NCI-H2029 treated with DMSO at 0.1 percent for 48 hours (cell line): ENCODE data around the gene REX1BD.
"Not testable (repeated sequence)": the region's sequence is repeated elsewhere in the genome, so short reads cannot be mapped to it uniquely, and the experiment has no call there.

Experiments
- DNase-seq: peaks from one replicate; lab custom pipeline; 2025; lab: John Stamatoyannopoulos, UW

The REX1BD gene

DNA sequence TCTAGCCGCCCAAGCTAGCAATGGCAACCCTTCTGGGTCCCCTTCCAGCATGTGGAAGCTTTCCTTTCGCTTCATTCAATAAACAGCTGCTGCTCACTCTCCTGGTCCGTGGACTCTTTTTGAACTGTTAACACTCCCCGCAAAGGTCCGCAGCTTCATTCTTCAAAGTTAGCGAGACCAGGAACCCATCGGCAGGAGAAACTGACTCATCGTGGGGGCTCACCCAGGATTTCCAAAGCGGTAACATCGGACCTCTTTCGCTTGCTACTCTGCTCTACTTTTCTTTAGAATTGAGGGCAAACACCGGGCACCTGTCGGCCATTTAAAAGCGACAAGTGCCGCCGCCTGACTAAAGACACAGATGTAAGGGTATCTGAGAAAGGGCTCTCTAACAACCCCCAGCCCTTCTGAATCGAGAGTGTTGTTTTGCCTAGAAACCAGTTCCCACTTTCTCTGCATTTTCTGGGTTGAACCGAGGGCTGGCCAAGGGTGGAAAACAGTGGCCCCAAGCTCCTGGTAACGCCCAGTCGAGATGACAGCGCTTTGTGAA lies 11.2 kb upstream of the REX1BD start:
- no peak for DNase-seq

DNA sequence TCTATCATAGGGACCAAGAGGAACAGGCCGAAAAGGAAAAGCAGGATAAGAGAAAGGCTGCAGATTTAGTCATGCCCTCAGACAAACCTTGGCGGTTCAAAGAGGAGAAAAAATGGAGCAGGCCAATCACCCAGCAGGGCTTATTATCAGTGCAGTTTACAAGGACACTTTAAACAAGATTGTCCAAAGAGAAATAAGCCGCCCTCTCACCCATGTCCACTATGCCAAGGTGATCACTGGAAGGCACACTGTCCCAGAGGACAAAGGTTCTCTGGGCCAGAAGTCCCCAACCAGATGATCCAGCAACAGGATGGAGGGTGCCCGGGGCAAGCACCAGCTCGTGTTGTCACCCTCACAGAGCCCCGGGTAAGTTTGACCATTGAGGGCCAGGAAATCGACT lies 8.3 kb upstream of the REX1BD start:
- no peak for DNase-seq

DNA sequence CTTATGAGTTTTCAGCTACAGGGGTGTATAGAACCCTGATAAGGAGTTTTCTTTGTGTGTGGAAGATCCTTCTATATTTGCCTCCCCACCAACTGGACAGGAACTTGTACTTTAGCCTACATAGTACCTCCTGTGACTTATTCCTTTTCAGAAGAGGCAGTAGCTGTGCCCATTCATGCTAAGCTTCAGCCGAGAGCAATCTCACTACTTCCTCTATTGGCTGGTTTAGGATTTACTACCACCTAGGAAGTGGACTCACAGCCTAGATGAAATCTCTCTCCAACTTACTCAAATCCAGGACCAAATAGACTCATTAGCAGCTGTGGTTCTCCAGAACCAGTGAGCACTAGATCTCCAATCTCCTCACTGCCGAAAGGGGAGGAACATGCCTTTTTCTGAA lies 2.3 kb upstream of the REX1BD start:
- DNase-seq: no peak

DNA sequence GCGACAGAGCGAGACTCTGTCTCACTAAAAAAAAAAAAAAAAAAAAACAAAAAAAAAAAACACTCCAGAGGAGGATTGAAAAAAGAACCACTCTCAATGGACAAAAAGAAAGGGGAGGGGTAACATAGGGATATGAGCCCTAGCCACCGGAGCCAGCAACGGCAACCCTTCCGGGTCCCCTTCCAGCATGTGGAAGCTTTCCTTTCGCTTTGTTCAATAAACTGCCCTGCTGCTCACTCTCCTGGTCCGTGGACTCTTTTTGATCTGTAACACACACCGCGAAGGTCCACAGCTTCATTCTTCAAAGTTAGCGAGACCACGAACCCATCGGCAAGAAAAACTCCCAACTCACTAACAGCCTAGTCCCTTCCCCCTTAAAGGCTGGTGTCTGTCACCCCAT lies 1.0 kb upstream of the REX1BD start:
- DNase-seq: peak; percentile 18

DNA sequence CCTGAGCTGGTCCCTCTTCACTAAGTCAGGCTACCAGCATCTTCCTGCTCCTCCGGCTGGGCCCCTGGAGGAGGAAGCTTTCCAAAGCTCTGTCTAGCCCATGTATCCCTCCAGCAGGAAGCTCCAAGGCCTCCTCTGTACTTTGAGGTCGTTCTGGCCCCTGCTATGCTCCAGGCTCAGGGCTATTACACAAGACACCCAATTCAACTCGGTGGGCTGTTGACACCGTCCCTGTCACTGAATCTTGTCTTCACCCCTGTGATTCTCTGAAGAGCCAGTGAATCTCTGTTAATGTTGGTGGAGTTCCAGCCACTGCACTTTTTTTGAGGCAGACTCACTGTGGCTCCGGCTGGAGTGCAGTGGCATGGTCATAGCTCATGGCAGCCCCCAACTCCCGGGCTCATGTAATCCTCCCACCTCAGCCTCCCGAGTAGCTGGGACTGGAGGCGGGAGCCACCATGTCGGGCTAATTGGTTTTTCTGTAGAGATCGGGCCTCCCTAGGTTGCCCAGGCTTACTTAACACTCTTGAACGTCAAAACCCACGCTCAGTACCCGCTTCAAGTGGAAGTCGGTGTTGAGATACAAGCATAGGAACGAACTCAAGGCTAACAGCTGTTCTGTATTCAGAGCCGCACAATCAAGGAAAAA lies 512 bp upstream of the REX1BD start:
- no peak for DNase-seq

- peak; percentile 57 for DNase-seq
These were observed 1.0 kb downstream of the REX1BD start for GRCh38 chr19:18589380-18590272.

DNA sequence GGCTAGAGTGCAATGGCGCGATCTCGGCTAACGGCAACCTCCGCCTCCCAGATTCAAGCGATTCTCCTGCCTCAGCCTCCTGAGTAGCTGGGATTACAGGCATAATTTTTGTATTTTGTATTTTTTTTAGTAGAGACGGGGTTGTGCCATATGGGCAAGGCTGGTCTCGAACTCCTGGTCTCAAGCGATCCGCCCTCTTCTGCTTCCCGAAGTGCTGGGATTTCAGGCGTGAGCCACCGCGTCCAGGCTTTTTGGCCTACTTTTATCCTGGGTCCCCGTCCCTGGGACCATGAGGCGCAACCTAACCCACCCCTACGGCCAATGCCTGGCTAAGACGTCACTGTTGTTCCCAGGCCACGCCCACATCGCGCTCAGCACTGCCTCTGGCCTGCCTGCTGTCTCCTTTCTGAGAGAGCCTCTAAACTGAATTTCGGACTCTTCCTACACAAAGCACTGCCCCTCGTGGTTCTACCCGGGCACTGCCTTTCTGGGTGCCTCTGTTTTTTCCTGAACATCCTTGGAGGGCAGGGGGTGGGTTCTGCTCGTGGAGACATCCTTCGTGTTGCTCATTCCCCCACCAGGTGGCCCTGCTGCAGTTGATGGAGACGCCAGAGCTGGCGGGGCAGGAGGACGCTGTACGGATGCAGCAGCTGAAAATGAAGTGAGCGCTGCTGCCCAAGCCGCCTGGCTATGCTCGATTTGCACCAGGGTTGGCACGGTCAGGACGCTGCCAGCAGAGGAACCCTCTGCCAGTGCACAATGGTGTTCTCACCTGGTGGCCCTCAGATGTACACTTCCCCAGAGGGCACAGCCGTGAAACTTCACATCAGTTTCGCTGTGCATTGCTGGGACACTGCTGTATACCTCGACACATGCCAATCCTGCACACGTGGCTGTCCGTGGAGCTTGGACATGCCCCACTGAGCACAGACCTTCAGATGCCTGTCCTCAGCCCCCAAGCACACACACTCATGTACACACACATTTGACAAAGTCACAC lies 2.0 kb downstream of the REX1BD start:
- peak; percentile 91 for DNase-seq

DNA sequence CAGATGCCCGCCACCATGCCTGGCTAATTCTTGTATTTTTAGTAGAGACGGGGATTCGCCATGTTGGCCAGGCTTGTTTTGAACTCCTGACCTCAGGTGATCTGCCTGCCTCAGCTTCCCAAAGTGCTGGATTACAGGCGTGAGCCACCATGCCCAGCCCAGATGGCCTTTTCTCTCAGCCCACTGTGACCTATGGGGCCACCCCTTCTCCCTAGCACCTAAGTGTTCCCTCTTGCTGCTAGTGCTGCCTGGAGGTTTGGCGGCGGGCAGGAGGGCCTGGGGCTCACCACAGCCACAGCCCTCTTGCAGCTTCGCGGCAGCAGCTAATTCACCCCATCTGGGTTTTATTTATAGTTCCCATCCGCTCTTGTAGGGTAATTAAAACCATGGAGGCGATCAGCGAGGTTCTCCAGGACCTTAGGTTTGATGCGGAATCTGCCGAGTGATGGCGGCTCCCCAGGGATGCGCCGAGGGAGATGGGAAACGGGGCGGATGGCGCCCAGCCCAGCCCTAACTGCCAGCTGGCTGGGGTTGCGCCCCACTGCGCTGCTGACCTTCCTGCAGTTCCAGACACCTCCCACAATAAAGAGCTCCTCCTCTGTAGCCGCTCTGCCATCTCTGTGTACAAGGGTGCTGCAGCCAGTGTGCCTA lies 3.3 kb downstream of the REX1BD start:
- DNase-seq: no peak

DNA sequence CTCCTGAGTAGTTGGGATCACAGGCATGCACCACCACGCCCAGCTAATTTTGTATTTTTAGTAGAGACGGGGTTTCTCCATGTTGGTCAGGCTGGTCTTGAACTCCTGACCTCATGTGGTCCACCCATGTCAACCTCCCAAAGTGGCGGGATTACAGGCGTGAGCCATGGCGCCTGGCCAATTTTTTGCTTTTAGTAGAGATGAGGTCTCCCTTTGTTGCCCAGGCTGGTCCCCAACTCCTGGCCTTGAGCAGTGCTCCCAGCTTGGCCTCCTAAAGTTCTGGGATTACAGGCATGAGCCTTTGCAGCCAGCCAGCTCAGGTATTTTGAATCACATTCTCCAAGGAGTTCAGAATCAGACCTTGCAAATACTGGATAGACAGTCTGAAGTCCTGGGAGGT lies 4.1 kb downstream of the REX1BD start:
- not testable (repeated sequence) for DNase-seq

DNA sequence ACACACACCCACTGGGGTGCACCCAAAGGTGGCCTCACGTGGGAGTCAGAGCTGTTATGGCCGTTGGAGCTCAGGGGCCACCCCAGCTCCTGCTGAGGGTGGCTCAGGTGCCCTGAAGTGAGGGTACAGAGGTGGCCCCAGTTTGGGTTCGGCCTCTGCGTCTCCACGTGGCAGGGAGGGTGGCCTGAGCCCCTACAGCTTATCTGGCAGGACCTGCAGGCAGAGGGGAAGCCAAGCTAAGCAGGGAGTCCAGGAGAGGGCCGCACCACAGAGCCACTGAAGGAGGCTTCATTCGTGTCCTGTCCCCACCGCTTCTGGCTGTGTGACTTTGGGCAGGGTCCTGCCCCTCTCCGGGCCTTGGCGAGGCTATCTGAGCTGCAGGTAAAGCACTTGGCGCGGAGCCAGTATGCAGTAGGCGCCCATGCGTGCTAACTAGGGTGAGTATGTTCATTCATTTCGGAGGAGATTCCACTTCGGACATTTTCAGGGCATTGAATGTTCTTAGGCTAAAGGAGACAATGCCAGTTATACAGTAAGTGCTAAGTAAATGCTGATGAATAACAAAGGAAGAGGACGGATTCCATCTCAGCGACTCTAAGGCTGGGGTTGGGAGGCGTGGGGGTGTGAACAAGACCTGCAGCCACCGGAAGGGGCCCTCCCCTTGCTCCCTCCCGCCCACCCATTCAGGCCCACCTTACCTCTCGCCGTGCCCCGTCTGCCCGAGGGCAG lies 4.9 kb downstream of the REX1BD start:
- DNase-seq: no peak

DNA sequence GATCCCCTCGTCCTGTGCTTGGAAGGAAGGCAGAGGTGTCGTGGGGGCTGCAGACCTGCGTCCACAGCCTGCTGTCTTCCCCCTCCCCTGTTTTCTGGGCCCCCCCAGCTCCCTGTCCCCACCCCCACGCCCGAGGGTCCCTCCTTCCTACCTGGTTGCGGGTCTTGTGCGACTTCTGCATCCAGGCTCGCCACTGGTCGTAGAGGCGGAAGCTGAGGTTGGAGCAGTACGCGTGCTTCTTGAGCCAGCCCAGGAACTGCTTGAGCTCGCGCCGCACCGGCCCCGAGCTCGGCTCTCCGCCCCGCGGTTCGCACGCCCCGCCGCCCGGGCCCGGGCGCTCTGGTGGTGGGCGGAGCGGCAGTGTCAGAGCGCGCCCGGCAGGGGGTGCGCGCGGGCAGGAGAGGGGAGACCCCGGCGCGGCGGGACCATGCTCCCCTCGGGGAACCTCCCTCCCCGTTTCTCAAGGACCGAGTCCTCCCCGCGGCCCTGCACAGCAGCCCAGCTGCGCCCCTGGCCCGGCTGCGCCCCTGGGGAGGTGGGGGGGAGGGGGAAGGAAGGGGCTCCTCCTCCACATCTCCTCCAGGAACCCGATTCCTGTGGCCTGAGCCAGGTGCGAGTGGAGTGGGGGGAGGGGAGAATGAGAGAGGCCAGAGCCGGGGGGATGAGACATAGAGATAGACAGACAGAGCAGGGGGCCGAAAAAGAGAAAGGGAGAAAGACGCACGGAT lies 5.7 kb downstream of the REX1BD start:
- DNase-seq: peak; percentile 17

DNA sequence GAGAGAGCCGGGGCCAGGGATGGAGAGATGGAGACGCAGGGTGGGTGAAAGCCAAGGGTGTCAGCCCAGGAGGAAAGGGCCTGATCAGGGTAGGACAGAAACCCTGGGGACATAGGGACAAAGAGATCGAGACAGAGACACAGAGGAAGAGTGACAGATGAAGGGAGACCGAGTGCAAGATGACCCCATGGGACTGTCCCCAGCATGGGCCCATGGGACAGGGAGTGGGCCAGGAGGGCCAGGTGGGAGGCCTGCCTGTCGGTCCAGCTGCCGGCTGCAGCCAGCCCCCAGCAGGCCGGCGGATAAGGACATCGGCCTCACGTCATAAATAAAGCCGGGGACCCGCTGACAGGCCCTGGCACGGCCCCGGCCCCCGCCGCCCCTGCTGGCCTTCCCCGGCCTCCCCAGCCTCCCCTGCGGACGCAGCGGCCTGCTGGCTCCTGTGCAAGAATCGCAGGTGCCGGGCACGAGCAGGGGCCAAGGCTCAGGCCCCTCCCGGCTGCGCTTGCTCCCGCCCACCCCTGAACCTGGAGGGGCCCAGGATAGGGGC lies 6.3 kb downstream of the REX1BD start:
- no peak for DNase-seq

- no peak for DNase-seq
These were observed 6.9 kb downstream of the REX1BD start for GRCh38 chr19:18595475-18595874.

DNA sequence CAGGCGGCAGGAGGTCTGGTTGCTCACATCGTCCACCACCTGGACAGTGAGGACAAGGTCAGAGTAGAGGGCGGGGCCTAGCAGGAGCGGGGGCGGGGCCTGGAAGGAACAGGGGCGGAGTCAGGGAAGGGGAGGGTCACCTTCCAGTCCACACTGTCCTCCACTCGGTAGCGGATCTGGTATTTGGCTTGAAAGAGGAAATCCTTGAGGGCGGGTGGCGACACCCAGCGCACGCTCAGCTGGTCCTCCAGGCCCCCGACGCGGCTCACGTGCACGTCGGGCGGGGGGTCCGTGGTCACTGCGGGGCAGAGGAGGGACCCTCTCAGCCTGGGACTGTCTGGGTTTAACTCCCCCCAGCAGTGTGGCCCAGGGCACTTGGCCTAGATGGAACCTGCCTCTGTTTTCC lies 8.2 kb downstream of the REX1BD start:
- DNase-seq: peak; percentile 71

DNA sequence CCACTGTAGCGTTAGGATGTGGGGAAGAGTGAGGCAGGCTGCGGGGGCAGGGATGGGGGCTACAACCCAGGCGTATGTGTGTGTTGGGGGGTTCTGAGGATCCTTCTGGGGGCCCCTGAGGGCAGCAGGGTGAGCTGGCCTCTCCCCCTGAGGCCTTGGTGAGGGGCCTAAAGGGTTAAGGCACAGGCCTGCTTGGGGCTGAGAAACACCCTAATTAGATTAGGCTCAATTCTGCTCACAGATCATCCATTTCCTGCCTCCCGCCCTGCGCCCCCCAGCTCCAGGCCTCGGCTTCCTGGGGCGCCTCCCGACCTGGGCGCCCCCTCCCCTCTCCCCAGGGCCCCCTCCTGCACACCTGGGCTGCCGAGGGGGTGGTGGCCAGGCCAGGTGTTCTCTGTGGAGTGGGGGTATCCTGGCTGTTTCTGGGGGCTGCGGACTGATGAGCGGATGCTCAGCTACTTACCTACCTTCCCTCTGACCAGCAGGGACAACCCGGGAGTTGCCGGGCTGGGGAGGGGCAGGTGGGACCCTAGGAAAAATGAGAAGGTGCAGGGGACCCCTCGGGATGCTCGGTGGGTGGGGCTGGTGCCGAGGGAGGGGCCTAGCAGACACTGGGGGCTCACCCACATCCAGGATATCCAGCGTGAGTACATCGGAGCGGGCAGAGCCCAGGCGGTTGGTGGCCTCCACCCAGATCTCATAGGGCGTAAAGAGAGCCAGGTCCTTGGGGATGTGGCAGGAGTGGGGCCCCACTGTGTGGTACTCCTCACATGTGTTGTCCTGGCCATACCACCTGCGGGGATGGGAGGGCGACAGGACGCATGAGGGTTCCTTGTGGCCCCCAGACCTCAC lies 9.4 kb downstream of the REX1BD start:
- no peak for DNase-seq

DNA sequence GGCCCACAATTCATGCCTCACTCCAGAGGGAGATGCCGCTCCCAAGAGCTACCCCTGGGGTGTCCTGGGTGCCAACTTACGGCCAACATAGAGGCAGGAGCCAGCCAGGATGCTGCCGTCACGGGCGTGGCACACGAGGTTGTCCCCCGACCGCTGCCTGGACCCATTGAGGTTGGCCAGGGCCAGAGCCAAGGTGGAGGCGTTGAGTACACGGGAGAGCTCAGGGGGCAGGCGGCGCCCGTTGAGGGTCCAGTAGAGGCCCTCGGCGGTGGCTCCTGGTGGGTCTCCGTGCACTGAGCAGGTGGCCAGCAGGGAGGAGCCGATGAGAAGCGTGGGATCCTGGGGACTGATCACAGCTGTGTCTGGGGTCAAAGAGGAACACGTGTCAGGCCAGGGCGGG lies 10.9 kb downstream of the REX1BD start:
- DNase-seq: no peak

DNA sequence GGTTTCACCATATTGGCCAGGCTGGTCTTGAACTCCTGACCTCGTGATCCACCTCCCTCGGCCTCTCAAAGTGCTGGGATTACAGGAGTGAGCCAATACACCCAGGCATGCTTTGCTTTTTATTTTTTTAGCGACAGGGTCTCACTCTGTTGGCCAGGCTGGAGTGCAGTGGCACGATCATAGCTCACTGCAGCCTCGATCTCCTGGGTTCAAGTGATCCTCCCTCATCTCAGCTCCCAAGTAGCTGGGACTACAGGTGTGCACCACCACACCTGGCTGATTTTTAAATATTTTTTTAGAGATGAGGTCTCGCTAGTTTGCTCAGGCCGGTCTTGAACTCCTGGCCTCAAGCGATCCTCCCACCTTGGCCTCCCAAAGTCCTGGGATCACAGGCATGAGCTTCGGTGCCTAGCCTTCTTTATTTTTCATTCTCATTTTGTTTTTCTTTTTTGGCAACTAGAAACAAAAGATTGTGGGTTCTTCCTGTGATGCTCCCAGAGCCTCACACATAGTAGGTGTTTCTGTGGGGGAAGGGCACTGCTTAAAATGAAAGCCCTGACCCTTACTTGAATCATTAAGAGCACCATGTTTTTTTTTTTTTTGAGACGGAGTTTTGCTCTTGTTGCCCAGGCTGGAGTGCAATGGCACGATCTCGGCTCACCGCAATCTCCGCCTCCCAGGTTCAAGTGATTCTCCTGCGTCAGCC lies 12.2 kb downstream of the REX1BD start:
- not testable (repeated sequence) for DNase-seq

GRCh38 chr19:18601875-18602274 lies 13.3 kb downstream of the REX1BD start:
- DNase-seq: no peak
